Loucy (cell line): ENCODE results near the gene NUDT7.

ENCODE experiments used
- H2AFZ ChIP-seq: fragments of 200-600 bp; sonication (generic); 2 replicates; pipeline ENCODE4 v1.6.0; 2016; ENCODE audit warnings: antibody characterized with exemption, mild to moderate bottlenecking, low read length, moderate library complexity
- H3F3A ChIP-seq: fragments of 200-600 bp; 2 replicates; pipeline ENCODE4 v1.6.0; 2016; ENCODE audit warnings: antibody characterized with exemption, low read depth, mild to moderate bottlenecking
- H3K27me3 ChIP-seq: fragments of 200-600 bp; sonication (generic); 2 replicates; pipeline ENCODE4 v1.6.1; 2014; ENCODE audit warnings: low read length, mild to moderate bottlenecking; ENCODE audit not compliant: insufficient read depth, poor library complexity, severe bottlenecking
- H3K36me3 ChIP-seq: fragments of 200-600 bp; sonication (generic); 2 replicates; pipeline ENCODE4 v1.6.1; 2016; ENCODE audit warnings: low read length; ENCODE audit not compliant: insufficient read depth
- H3K4me1 ChIP-seq: fragments of 200-600 bp; sonication (generic); 2 replicates; pipeline ENCODE4 v1.5.1; 2014; ENCODE audit warnings: low read length, mild to moderate bottlenecking; ENCODE audit not compliant: insufficient read depth, poor library complexity, severe bottlenecking
- H3K4me2 ChIP-seq: fragments of 200-600 bp; sonication (generic); 2 replicates; pipeline ENCODE4 v1.6.0; 2014; ENCODE audit warnings: antibody characterized with exemption, low read length, low read depth, mild to moderate bottlenecking; ENCODE audit not compliant: poor library complexity, severe bottlenecking
- H3K4me3 ChIP-seq: fragments of 200-600 bp; sonication (generic); 2 replicates; pipeline ENCODE4 v1.5.1; 2014; ENCODE audit warnings: low read length, mild to moderate bottlenecking, mixed read lengths; ENCODE audit not compliant: poor library complexity, severe bottlenecking
- H3K79me2 ChIP-seq: fragments of 200-600 bp; sonication (generic); 2 replicates; pipeline ENCODE4 v1.6.1; 2014; ENCODE audit warnings: low read length; ENCODE audit not compliant: insufficient read depth
- H3K9ac ChIP-seq: fragments of 200-600 bp; sonication (generic); 2 replicates; pipeline ENCODE4 v1.6.0; 2014; ENCODE audit warnings: mild to moderate bottlenecking, low read depth, low read length, moderate library complexity; ENCODE audit not compliant: poor library complexity, severe bottlenecking
- H3K9me2 ChIP-seq: fragments of 200-600 bp; sonication (generic); replicated peaks from 2 replicates; pipeline ENCODE4 v1.6.1; 2016; ENCODE audit warnings: low read depth, low read length, mixed read lengths
- H3K9me3 ChIP-seq: fragments of 200-600 bp; sonication (generic); 2 replicates; pipeline ENCODE4 v1.6.1; 2014; ENCODE audit warnings: mild to moderate bottlenecking, antibody characterized with exemption, low read length, low read depth; ENCODE audit not compliant: insufficient read depth
- H4K20me1 ChIP-seq: fragments of 200-600 bp; sonication (generic); 2 replicates; pipeline ENCODE4 v1.6.0; 2014; ENCODE audit warnings: antibody characterized with exemption, low read length, mild to moderate bottlenecking; ENCODE audit not compliant: insufficient read depth, poor library complexity, severe bottlenecking
- CTCF ChIP-seq: fragments of 200-600 bp; sonication (generic); conservative IDR thresholded peaks from 2 replicates; pipeline ENCODE4 v1.5.1; 2014; ENCODE audit warnings: mild to moderate bottlenecking, antibody characterized with exemption, low read length
- EZH2phosphoT487 ChIP-seq: fragments of 200-600 bp; IDR thresholded peaks from 2 replicates; pipeline ENCODE4 v1.6.1; 2018; ENCODE audit warnings: antibody characterized with exemption, mild to moderate bottlenecking, moderate library complexity, borderline replicate concordance

The NUDT7 gene

GRCh38 chr16:77690416-77690815, 31.9 kb upstream of the NUDT7 start:
- Histone ChIP-seq H3K9me3 (no peaks in the 10 kb centered on the region), H3K79me2 (no peaks in the 10 kb centered on the region), H3K9ac (no peak overlapping the region), H2AFZ (no peak overlapping the region), H3K9me2 (no peaks in the 10 kb centered on the region), H3K4me1 (no peaks in the 10 kb centered on the region), H3F3A (no peaks in the 10 kb centered on the region), H4K20me1 (no peaks in the 10 kb centered on the region), H3K27me3 (no peaks in the 10 kb centered on the region), H3K4me3 (no peak overlapping the region), H3K4me2 (no peak overlapping the region), H3K36me3 (no peaks in the 10 kb centered on the region)
- TF ChIP-seq EZH2phosphoT487 (no peak), CTCF (no peak)

DNA sequence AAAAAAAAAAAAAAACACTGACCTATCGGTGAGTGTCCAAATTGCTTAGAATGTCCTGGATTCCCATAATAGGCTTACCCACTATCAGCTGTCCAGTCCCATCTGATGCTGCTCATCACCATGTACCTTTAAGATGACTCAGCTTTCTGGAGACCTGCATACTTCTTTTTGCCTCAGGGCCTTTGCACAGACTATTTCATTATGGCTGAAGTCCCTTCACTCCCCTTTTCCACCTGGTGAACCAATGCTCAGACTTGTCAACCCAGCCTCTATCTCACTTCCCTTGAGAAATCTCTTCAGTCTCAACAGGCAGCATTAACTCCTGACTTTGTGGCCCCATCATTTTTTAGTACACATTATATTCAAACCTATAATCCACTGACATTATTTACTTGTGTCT, 29.7 kb upstream of the NUDT7 start:
- H3K79me2 ChIP-seq, result no peaks in the 10 kb centered on the region
- no peak for TF ChIP-seq CTCF
- no peak for TF ChIP-seq EZH2phosphoT487
- H3K36me3 ChIP-seq, result no peaks in the 10 kb centered on the region
- no peaks in the 10 kb centered on the region for H3K9me2 ChIP-seq
- H3K4me3 ChIP-seq, result no peak overlapping the region
- H3K4me1 ChIP-seq, result no peaks in the 10 kb centered on the region
- H3K9ac ChIP-seq, result no peak overlapping the region
- H3F3A ChIP-seq, result no peaks in the 10 kb centered on the region
- H3K27me3 ChIP-seq, result no peaks in the 10 kb centered on the region
- no peak overlapping the region for H3K4me2 ChIP-seq
- no peak overlapping the region for H2AFZ ChIP-seq
- H3K9me3 ChIP-seq, result no peaks in the 10 kb centered on the region
- no peaks in the 10 kb centered on the region for H4K20me1 ChIP-seq

- TF ChIP-seq EZH2phosphoT487, result no peak
- TF ChIP-seq CTCF, result no peak
- no peak overlapping the region for H2AFZ ChIP-seq
- H4K20me1 ChIP-seq, result no peaks in the 10 kb centered on the region
- no peaks in the 10 kb centered on the region for H3K9me2 ChIP-seq
- no peak overlapping the region for H3K4me3 ChIP-seq
- no peaks in the 10 kb centered on the region for H3K27me3 ChIP-seq
- H3K4me2 ChIP-seq, result no peak overlapping the region
- no peak overlapping the region for H3K9ac ChIP-seq
- no peaks in the 10 kb centered on the region for H3K4me1 ChIP-seq
- no peaks in the 10 kb centered on the region for H3K36me3 ChIP-seq
- H3K79me2 ChIP-seq, result no peaks in the 10 kb centered on the region
- H3F3A ChIP-seq, result no peaks in the 10 kb centered on the region
- H3K9me3 ChIP-seq, result no peaks in the 10 kb centered on the region
Measured at GRCh38 chr16:77696149-77696548, 26.2 kb upstream of the NUDT7 start.
